Ishikawa (cell line): ENCODE results near the gene ABTB2.

Experiments
- CEBPB ChIP-seq: IDR thresholded peaks from 2 replicates; pipeline ENCODE4 v1.6.1; 2012
- CREB1 ChIP-seq: IDR thresholded peaks from 2 replicates; pipeline ENCODE4 v1.6.1; 2012; ENCODE audit warnings: low read depth
- EGR1 ChIP-seq: IDR thresholded peaks from 2 replicates; pipeline ENCODE4 v1.6.1; 2012
- EP300 ChIP-seq: IDR thresholded peaks from 2 replicates; pipeline ENCODE4 v1.6.1; 2012; ENCODE audit warnings: borderline replicate concordance
- FOXM1 ChIP-seq: IDR thresholded peaks from 2 replicates; pipeline ENCODE4 v1.6.1; 2012; ENCODE audit warnings: low read depth, borderline replicate concordance
- MAX ChIP-seq: IDR thresholded peaks from 2 replicates; pipeline ENCODE4 v1.6.1; 2012
- RAD21 ChIP-seq: IDR thresholded peaks from 2 replicates; pipeline ENCODE4 v1.6.1; 2012; ENCODE audit warnings: low read depth
- REST ChIP-seq: IDR thresholded peaks from 2 replicates; pipeline ENCODE4 v1.6.1; 2012; ENCODE audit warnings: low read depth, mild to moderate bottlenecking
- TAF1 ChIP-seq: IDR thresholded peaks from 2 replicates; pipeline ENCODE4 v1.6.1; 2012; ENCODE audit warnings: low read depth, mild to moderate bottlenecking
- TEAD4 ChIP-seq: IDR thresholded peaks from 2 replicates; pipeline ENCODE4 v1.6.1; 2012
- USF1 ChIP-seq: IDR thresholded peaks from 2 replicates; pipeline ENCODE4 v1.6.1; 2012
- YY1 ChIP-seq: IDR thresholded peaks from 2 replicates; pipeline ENCODE4 v1.6.1; 2012; ENCODE audit warnings: low read depth

- TF ChIP-seq REST, result no peak
- no peak for TF ChIP-seq FOXM1
- TF ChIP-seq TAF1, result no peak
- no peak for TF ChIP-seq YY1
- TF ChIP-seq MAX, result no peak
- TF ChIP-seq CREB1, result no peak
- no peak for TF ChIP-seq RAD21
- TF ChIP-seq EP300, result no peak
- TF ChIP-seq USF1, result no peak
- no peak for TF ChIP-seq EGR1
- no peak for TF ChIP-seq CEBPB
- no peak for TF ChIP-seq TEAD4
Observed at GRCh38 chr11:34340653-34341052, 17.2 kb downstream of the ABTB2 start.
